A673 (cell line): ENCODE results near the gene MAGEA9B. TPM values are rescaled to one million over a fixed set of nuclear protein-coding genes. Genes with fewer than 3 reads are reported as not detected.

Experiments used
- BruUV-seq: library from RNA; stranded (reverse); fragments of 400-500 nt; replicated peaks from 2 replicates; lab custom pipeline; 2021; lab: Mats Ljungman, UMichigan
- CTCF ChIA-PET: fragments of 300-600 bp; sonication (Branson Sonifier 250); formaldehyde crosslinking; loops from one replicate; lab custom pipeline; 2022; ENCODE audit warnings: antibody characterized with exemption; lab: Charles Lee
- POLR2A ChIA-PET: fragments of 300-600 bp; sonication (Branson Sonifier 250); formaldehyde crosslinking; loops from one replicate; lab custom pipeline; 2022; ENCODE audit warnings: antibody characterized with exemption; ENCODE audit not compliant: low non-redundant PET; lab: Charles Lee
- DNase-seq: peaks from one replicate; pipeline ENCODE4 v3.0.0-alpha.2; 2015; ENCODE audit warnings: low spot score
- H3K27ac ChIP-seq: fragments of 200-600 bp; sonication (generic); 2 replicates; pipeline ENCODE4 v1.5.1; 2016; ENCODE audit warnings: mixed run types, low read depth, mild to moderate bottlenecking, mixed read lengths, antibody characterized with exemption, low read length; ENCODE audit not compliant: poor library complexity, severe bottlenecking
- H3K27me3 ChIP-seq: fragments of 200-600 bp; sonication (generic); replicated peaks from 2 replicates; pipeline ENCODE4 v1.6.1; 2017; ENCODE audit warnings: mixed run types, low read depth, mild to moderate bottlenecking, mixed read lengths, antibody characterized with exemption, low read length; ENCODE audit not compliant: insufficient read depth, poor library complexity
- H3K36me3 ChIP-seq: fragments of 200-600 bp; sonication (generic); 2 replicates; pipeline ENCODE4 v1.6.1; 2016; ENCODE audit warnings: mixed run types, mild to moderate bottlenecking, mixed read lengths, antibody characterized with exemption, low read length; ENCODE audit not compliant: insufficient read depth, poor library complexity, severe bottlenecking
- H3K4me1 ChIP-seq: fragments of 200-600 bp; sonication (generic); 2 replicates; pipeline ENCODE4 v1.6.1; 2017; ENCODE audit warnings: mixed run types, mild to moderate bottlenecking, mixed read lengths, antibody characterized with exemption, low read length; ENCODE audit not compliant: insufficient read depth, poor library complexity, severe bottlenecking
- H3K4me3 ChIP-seq: fragments of 200-600 bp; sonication (generic); 2 replicates; pipeline ENCODE4 v1.5.1; 2016; ENCODE audit warnings: low read depth, mixed run types, mild to moderate bottlenecking, mixed read lengths, low read length; ENCODE audit not compliant: poor library complexity, severe bottlenecking
- H3K9me3 ChIP-seq: fragments of 200-600 bp; sonication (generic); 2 replicates; pipeline ENCODE4 v1.6.1; 2016; ENCODE audit warnings: mixed run types, low read depth, mild to moderate bottlenecking, mixed read lengths, antibody characterized with exemption, low read length; ENCODE audit not compliant: poor library complexity, severe bottlenecking
- CTCF ChIP-seq: fragments of 300-800, 200-600 bp; sonication (generic); conservative IDR thresholded peaks from 2 replicates; pipeline ENCODE4 v1.5.1; 2017; ENCODE audit warnings: low read depth, mild to moderate bottlenecking, antibody characterized with exemption, low read length, moderate library complexity, mixed read lengths
- EZH2 ChIP-seq: fragments of 200-600 bp; sonication (generic); IDR thresholded peaks from 2 replicates; pipeline ENCODE4 v1.6.1; 2017; ENCODE audit warnings: borderline replicate concordance, low read depth, mild to moderate bottlenecking, mixed read lengths, antibody characterized with exemption, low read length; ENCODE audit not compliant: poor library complexity, severe bottlenecking
- intact Hi-C: fragments of 100-400 bp; cut with micrococcal nuclease; formaldehyde crosslinking; loops from one replicate; pipeline ENCODE4 v1.10.0; 2022; ENCODE audit not compliant: unreplicated experiment
- total RNA-seq: library from RNA; stranded (reverse); gene quantifications from 2 replicates; pipeline ENCODE4 v1.2.3, GENCODE V29; 2021

MAGEA9B gene
- total RNA-seq, 1 experiment from 2014 or later = not detected

- no peak for DNase-seq
- Histone ChIP-seq H3K4me3 (no peak overlapping the region), H3K9me3 (no peaks in the 10 kb centered on the region), H3K27me3 (no peaks in the 10 kb centered on the region), H3K4me1 (no peaks in the 10 kb centered on the region), H3K36me3 (no peaks in the 10 kb centered on the region), H3K27ac (no peak overlapping the region)
- CTCF ChIA-PET = no interaction called here
- BruUV-seq = no TSS peak
- POLR2A ChIA-PET = interaction anchor here (0.7 kb wide), 1 partner anchor 240 kb away, joined by 4 read pairs; no protein-coding TSS in a partner anchor
- intact Hi-C loops = no loop called here
- no peak for TF ChIP-seq CTCF
- TF ChIP-seq EZH2 = no peak
These were observed 14.5 kb downstream of the MAGEA9B start for GRCh38 chrX:149572743-149573142.

GRCh38 chrX:149571770-149572169 is 15.5 kb downstream of the MAGEA9B start:
- intact Hi-C loops = no loop called here
- H3K36me3 ChIP-seq = no peaks in the 10 kb centered on the region
- no peak for DNase-seq
- no peak for TF ChIP-seq EZH2
- no peak for TF ChIP-seq CTCF
- ChIA-PET POLR2A (no interaction called here), CTCF (no interaction called here)
- BruUV-seq = no TSS peak
- H3K4me3 ChIP-seq = no peak overlapping the region
- H3K27ac ChIP-seq = no peak overlapping the region
- H3K27me3 ChIP-seq = no peaks in the 10 kb centered on the region
- no peaks in the 10 kb centered on the region for H3K9me3 ChIP-seq
- H3K4me1 ChIP-seq = no peaks in the 10 kb centered on the region

GRCh38 chrX:149570668-149571067 is 16.6 kb downstream of the MAGEA9B start:
- Histone ChIP-seq H3K36me3 (no peaks in the 10 kb centered on the region), H3K27ac (no peak overlapping the region), H3K27me3 (no peaks in the 10 kb centered on the region), H3K4me1 (no peaks in the 10 kb centered on the region), H3K4me3 (no peak overlapping the region), H3K9me3 (no peaks in the 10 kb centered on the region)
- BruUV-seq = no TSS peak
- intact Hi-C loops = no loop called here
- DNase-seq = no peak
- POLR2A ChIA-PET = no interaction called here
- TF ChIP-seq CTCF = no peak
- no peak for TF ChIP-seq EZH2
- CTCF ChIA-PET = no interaction called here
